Thyroid gland (tissue), 4 donors: Measurements from ENCODE around the gene BTBD9. TPM values are rescaled to one million over a fixed set of nuclear protein-coding genes. Genes with fewer than 3 reads are reported as not detected.

Experiments used
- DNase-seq, 2 donors: peaks; one replicate each; pipeline ENCODE4 v3.0.0-alpha.2; 2019
- H3K27ac ChIP-seq, 3 donors: fragments of 200-600 bp; sonication (generic); 1 replicate in 2 of 3; 2 replicates in 1 of 3; pipeline ENCODE4 v1.5.1; 2016 to 2019; ENCODE audit warnings: mild to moderate bottlenecking in 1 of 3, moderate library complexity in 1 of 3
- H3K27me3 ChIP-seq: fragments of 200-600 bp; sonication (generic); one replicate; pipeline ENCODE4 v1.5.1; 2019
- H3K36me3 ChIP-seq, 2 donors: fragments of 200-600 bp; sonication (generic); one replicate each; pipeline ENCODE4 v1.5.1; 2016 to 2019
- H3K4me1 ChIP-seq, 2 donors: fragments of 200-600 bp; sonication (generic); one replicate each; pipeline ENCODE4 v1.5.1; 2017 to 2019
- H3K4me3 ChIP-seq, 3 donors: fragments of 200-600 bp; sonication (generic); replicated peaks in 1 of 3; 1 replicate in 2 of 3; 2 replicates in 1 of 3; pipeline ENCODE4 v1.5.1; 2016; ENCODE audit warnings: mild to moderate bottlenecking in 1 of 3
- H3K9me3 ChIP-seq: fragments of 200-600 bp; sonication (generic); one replicate; pipeline ENCODE4 v1.5.1; 2017
- POLR2A ChIP-seq, 2 donors: fragments of 450-650 bp; IDR thresholded peaks; one replicate each; pipeline ENCODE4 v1.6.1; 2017; ENCODE audit warnings: antibody characterized with exemption in 2 of 2, mild to moderate bottlenecking in 2 of 2, moderate library complexity in 1 of 2
- WGBS, 2 donors: methylation state at CpG; one replicate each; pipeline ENCODE4 v1.1.5; 2017; 5-methylcytosine and 5-hydroxymethylcytosine counted together
- intact Hi-C: fragments of 100-400 bp; cut with DNase I; formaldehyde crosslinking; loops from one replicate; pipeline ENCODE4 v1.15.1; 2023
- total RNA-seq, 4 donors: library from RNA; depleted of rRNA; stranded (reverse); fragments of >200 nt; gene quantifications; one replicate each; pipeline ENCODE4 v1.2.3, GENCODE V29; 2016
- TF ChIP-seq, protein P1 (sequence below), 6 experiments: fragments of 200-600 bp in 3 of 6; fragments of 450-650 bp in 3 of 6; sonication (generic) in 3 of 6; IDR thresholded peaks; one replicate each; pipeline ENCODE4 v1.5.1; 2016 to 2019; ENCODE audit warnings: antibody characterized with exemption in 6 of 6, mild to moderate bottlenecking in 2 of 6, inconsistent platforms in 1 of 6, moderate library complexity in 1 of 6

The BTBD9 gene
- total RNA-seq, 4 donors from 2014 or later: 17.3 to 32.0 (median 27.4) TPM

GRCh38 chr6:38279423-38279822 is 360.3 kb downstream of the BTBD9 start:
- Histone ChIP-seq H3K36me3 (no peaks in the 10 kb centered on the region), H3K4me3 (no peak overlapping the region), H3K27me3 (no peaks in the 10 kb centered on the region), H3K27ac (no peak overlapping the region), H3K9me3 (no peaks in the 10 kb centered on the region), H3K4me1 (no peaks in the 10 kb centered on the region)
- intact Hi-C loops: no loop called here
- WGBS, 2 donors: 88 to 95% methylated on average over 4 of the region's 4 CpGs
- no peak for TF ChIP-seq POLR2A (IDR thresholded peaks at IDR 0.05)
- TF ChIP-seq, protein P1, sequence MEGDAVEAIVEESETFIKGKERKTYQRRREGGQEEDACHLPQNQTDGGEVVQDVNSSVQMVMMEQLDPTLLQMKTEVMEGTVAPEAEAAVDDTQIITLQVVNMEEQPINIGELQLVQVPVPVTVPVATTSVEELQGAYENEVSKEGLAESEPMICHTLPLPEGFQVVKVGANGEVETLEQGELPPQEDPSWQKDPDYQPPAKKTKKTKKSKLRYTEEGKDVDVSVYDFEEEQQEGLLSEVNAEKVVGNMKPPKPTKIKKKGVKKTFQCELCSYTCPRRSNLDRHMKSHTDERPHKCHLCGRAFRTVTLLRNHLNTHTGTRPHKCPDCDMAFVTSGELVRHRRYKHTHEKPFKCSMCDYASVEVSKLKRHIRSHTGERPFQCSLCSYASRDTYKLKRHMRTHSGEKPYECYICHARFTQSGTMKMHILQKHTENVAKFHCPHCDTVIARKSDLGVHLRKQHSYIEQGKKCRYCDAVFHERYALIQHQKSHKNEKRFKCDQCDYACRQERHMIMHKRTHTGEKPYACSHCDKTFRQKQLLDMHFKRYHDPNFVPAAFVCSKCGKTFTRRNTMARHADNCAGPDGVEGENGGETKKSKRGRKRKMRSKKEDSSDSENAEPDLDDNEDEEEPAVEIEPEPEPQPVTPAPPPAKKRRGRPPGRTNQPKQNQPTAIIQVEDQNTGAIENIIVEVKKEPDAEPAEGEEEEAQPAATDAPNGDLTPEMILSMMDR (IDR thresholded peaks at IDR 0.05): no peak
- DNase-seq: no peak

DNA sequence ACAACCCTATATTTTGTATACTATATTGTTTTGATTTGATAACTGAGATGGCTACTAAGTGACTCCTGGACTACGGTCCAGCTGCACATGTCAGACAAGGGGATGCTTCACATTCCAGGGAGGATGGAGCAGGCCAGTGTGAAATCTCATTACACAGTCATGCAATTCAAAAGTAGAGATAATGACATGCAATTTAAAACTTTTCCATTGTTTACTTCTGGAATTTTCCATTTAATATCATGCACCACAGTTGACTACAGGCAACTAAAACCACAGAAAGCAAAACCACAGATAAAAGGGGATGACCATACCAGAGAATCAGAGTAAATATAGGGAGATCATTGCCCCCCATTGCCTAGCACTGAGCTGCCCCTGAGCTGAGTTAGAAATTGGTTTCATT is 366.4 kb downstream of the BTBD9 start:
- DNase-seq: no peak
- WGBS, 2 donors: 88 to 89% methylated on average over 1 of the region's 1 CpG
- no peaks in the 10 kb centered on the region for H3K27me3 ChIP-seq

DNA sequence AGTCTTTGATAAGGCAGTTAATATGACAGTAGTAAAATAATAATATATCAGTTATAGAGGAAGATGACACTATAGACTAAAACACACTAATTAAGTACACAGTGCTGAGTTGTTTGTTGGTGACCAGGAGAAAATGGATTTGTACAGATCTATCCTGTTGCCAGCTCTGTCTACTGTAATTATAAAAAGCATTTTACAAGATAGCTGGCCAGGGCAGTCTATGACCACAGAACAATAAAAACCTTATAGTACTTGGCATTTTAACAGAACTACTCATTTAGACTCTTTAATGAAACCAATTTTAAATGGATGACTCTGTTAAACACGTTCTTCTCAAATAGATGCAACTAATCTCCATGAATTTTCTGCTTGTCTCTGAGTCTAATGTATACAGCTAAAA is 367.5 kb downstream of the BTBD9 start:
- no peak for DNase-seq
- H3K36me3 ChIP-seq: no peaks in the 10 kb centered on the region
- no peak overlapping the region for H3K4me3 ChIP-seq
- 82 to 93% methylated on average over 1 of the region's 1 CpG for WGBS, 2 donors
- H3K27me3 ChIP-seq: no peaks in the 10 kb centered on the region
- no peaks in the 10 kb centered on the region for H3K4me1 ChIP-seq
- no peak for TF ChIP-seq POLR2A (IDR thresholded peaks at IDR 0.05)
- TF ChIP-seq, protein P1 (IDR thresholded peaks at IDR 0.05): no peak
- no peaks in the 10 kb centered on the region for H3K9me3 ChIP-seq
- H3K27ac ChIP-seq: no peak overlapping the region
- intact Hi-C loops: no loop called here

More for the DNA sequence above, 366.4 kb downstream of the BTBD9 start:
- Histone ChIP-seq H3K27ac (no peak overlapping the region), H3K36me3 (no peaks in the 10 kb centered on the region), H3K4me3 (no peak overlapping the region), H3K9me3 (no peaks in the 10 kb centered on the region), H3K4me1 (no peaks in the 10 kb centered on the region)
- intact Hi-C loops: no loop called here
- no peak for TF ChIP-seq POLR2A (IDR thresholded peaks at IDR 0.05)
- TF ChIP-seq, protein P1 (IDR thresholded peaks at IDR 0.05): no peak

DNA sequence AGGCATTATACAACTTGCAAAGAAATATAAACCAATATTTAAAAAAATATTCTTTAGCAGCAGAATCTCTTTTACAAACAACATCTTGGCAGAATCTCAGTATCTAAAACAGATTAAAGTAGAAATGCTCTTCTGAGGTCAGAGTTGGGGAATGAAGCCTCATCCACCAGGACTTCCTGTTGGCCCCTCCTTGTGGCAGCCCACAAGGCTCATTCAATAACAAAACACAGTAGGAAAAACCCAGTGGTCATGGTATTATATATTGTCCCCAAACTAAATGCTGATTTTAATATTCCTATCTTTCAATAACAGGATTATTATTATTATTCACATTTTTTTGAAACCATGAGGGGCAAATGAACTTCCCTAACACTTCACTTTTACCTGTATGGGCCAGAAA is 368.6 kb downstream of the BTBD9 start:
- Histone ChIP-seq H3K27me3 (no peaks in the 10 kb centered on the region), H3K27ac (no peak overlapping the region), H3K4me3 (no peak overlapping the region), H3K4me1 (no peaks in the 10 kb centered on the region), H3K9me3 (no peaks in the 10 kb centered on the region), H3K36me3 (no peaks in the 10 kb centered on the region)
- intact Hi-C loops: no loop called here
- TF ChIP-seq, protein P1 (IDR thresholded peaks at IDR 0.05): no peak
- no peak for TF ChIP-seq POLR2A (IDR thresholded peaks at IDR 0.05)
- no peak for DNase-seq

GRCh38 chr6:38270367-38270766 is 369.4 kb downstream of the BTBD9 start:
- Histone ChIP-seq H3K4me1 (no peaks in the 10 kb centered on the region), H3K4me3 (no peak overlapping the region), H3K36me3 (no peaks in the 10 kb centered on the region), H3K27me3 (no peaks in the 10 kb centered on the region), H3K9me3 (no peaks in the 10 kb centered on the region), H3K27ac (no peak overlapping the region)
- no peak for DNase-seq
- WGBS, 2 donors: 90 to 100% methylated on average over 1 of the region's 1 CpG
- intact Hi-C loops: no loop called here
- TF ChIP-seq, protein P1 (IDR thresholded peaks at IDR 0.05): no peak
- no peak for TF ChIP-seq POLR2A (IDR thresholded peaks at IDR 0.05)
